Erythroblast (primary cell): Measurements from ENCODE around the gene ATP2A2.

Source experiments
- GATA1 ChIP-seq: IDR thresholded peaks from 2 replicates; pipeline ENCODE4 v1.6.1; 2011; ENCODE audit warnings: low read depth, mild to moderate bottlenecking, control low read depth, low read length, moderate library complexity
- POLR2A ChIP-seq: IDR thresholded peaks from 2 replicates; pipeline ENCODE4 v1.6.1; 2011; ENCODE audit warnings: mild to moderate bottlenecking, low read length

- TF ChIP-seq POLR2A (no peak), GATA1 (no peak)
Measured at GRCh38 chr12:110373425-110373824, 92.4 kb downstream of the ATP2A2 start.
